WTC11 (cell line): Measurements from ENCODE around the gene ARAP1. TPM values are rescaled to one million over a fixed set of nuclear protein-coding genes. Genes with fewer than 3 reads are reported as not detected.

Experiments used
- ATAC-seq: fragments of 200-7000 bp; cut with Tn5 transposase; 2 replicates; pipeline ENCODE4 v1.10.0; 2021; ENCODE audit warnings: mild to moderate bottlenecking, moderate library complexity
- CTCF ChIA-PET: fragments of 300-600 bp; sonication (Branson Sonifier 250); formaldehyde crosslinking; loops from one replicate; lab custom pipeline; 2021; ENCODE audit warnings: antibody characterized with exemption; lab: Charles Lee
- POLR2A ChIA-PET: fragments of 350-600 bp; sonication (Branson Sonifier 250); formaldehyde crosslinking; loops from one replicate; lab custom pipeline; 2021; ENCODE audit warnings: antibody characterized with exemption; lab: Charles Lee
- DNase-seq: peaks from one replicate; pipeline ENCODE4 v3.0.0; 2021; ENCODE audit warnings: low spot score
- H3K27ac Mint-ChIP-seq: 2 replicates; pipeline ENCODE4 v1.8.0; 2021; ENCODE audit warnings: mixed read lengths
- H3K27me3 Mint-ChIP-seq: 2 replicates; pipeline ENCODE4 v1.8.0; 2021; ENCODE audit warnings: low read depth, mild to moderate bottlenecking, moderate library complexity, mixed read lengths
- H3K36me3 Mint-ChIP-seq: 2 replicates; pipeline ENCODE4 v1.8.0; 2021; ENCODE audit warnings: mixed read lengths
- H3K4me1 Mint-ChIP-seq: 2 replicates; pipeline ENCODE4 v1.8.0; 2022; ENCODE audit warnings: mixed read lengths
- H3K4me3 Mint-ChIP-seq: 2 replicates; pipeline ENCODE4 v1.8.0; 2021; ENCODE audit warnings: mild to moderate bottlenecking, moderate library complexity, mixed read lengths
- H3K9me3 Mint-ChIP-seq: 2 replicates; pipeline ENCODE4 v1.8.0; 2021; ENCODE audit warnings: mixed read lengths
- ETV6 ChIP-seq: sonication (generic); formaldehyde crosslinking; IDR thresholded peaks from 2 replicates; pipeline ENCODE4 v1.8.1; 2022; ENCODE audit warnings: mild to moderate bottlenecking, missing genetic modification reagents
- GRHL2 ChIP-seq: fragments of 250-450 bp; sonication (Bioruptor Pico); IDR thresholded peaks from 2 replicates; pipeline ENCODE4 v1.8.0; 2022; ENCODE audit warnings: mild to moderate bottlenecking, moderate library complexity; ENCODE audit not compliant: insufficient replicate concordance, severe bottlenecking
- JAZF1 ChIP-seq: fragments of 250-450 bp; sonication (Bioruptor Pico); IDR thresholded peaks from 2 replicates; pipeline ENCODE4 v1.9.0; 2021; ENCODE audit warnings: moderate library complexity, mild to moderate bottlenecking, inconsistent platforms
- JUN ChIP-seq: sonication (generic); formaldehyde crosslinking; IDR thresholded peaks from 2 replicates; pipeline ENCODE4 v1.8.0; 2023; ENCODE audit warnings: mild to moderate bottlenecking, missing genetic modification reagents
- RORB ChIP-seq: fragments of 250-450 bp; sonication (Bioruptor Pico); IDR thresholded peaks from 2 replicates; pipeline ENCODE4 v1.9.0; 2021; ENCODE audit warnings: mild to moderate bottlenecking
- TEAD1 ChIP-seq: sonication (generic); formaldehyde crosslinking; IDR thresholded peaks from 2 replicates; pipeline ENCODE4 v1.8.0; 2022; ENCODE audit warnings: mild to moderate bottlenecking, missing genetic modification reagents
- TP53 ChIP-seq: sonication (generic); formaldehyde crosslinking; IDR thresholded peaks from 2 replicates; pipeline ENCODE4 v1.8.1; 2023; ENCODE audit warnings: mild to moderate bottlenecking, missing genetic modification reagents
- ZNF138 ChIP-seq: sonication (generic); formaldehyde crosslinking; conservative IDR thresholded peaks from 2 replicates; pipeline ENCODE4 v1.8.1; 2022; ENCODE audit warnings: mild to moderate bottlenecking, moderate library complexity, missing genetic modification reagents
- ZNF416 ChIP-seq: fragments of 250-450 bp; sonication (Bioruptor Pico); IDR thresholded peaks from 2 replicates; pipeline ENCODE4 v1.9.0; 2021; ENCODE audit warnings: mild to moderate bottlenecking, inconsistent platforms
- total RNA-seq: library from RNA; stranded (reverse); gene quantifications from 3 replicates; pipeline ENCODE4 v1.2.3, GENCODE V29; 2021
- TF ChIP-seq, protein P1 (sequence below): sonication (generic); formaldehyde crosslinking; IDR thresholded peaks from 2 replicates; pipeline ENCODE4 v1.8.1; 2022; ENCODE audit warnings: missing genetic modification reagents, borderline replicate concordance
- TF ChIP-seq, protein P2 (sequence below): sonication (generic); formaldehyde crosslinking; IDR thresholded peaks from 2 replicates; pipeline ENCODE4 v1.8.0; 2022; ENCODE audit warnings: mild to moderate bottlenecking, missing genetic modification reagents
- TF ChIP-seq, protein P3 (sequence below): sonication (generic); formaldehyde crosslinking; IDR thresholded peaks from 2 replicates; pipeline ENCODE4 v1.8.1; 2023; ENCODE audit warnings: mild to moderate bottlenecking, missing genetic modification reagents
- TF ChIP-seq, protein P4 (sequence below): sonication (generic); formaldehyde crosslinking; IDR thresholded peaks from 2 replicates; pipeline ENCODE4 v1.8.0; 2022; ENCODE audit warnings: mild to moderate bottlenecking, missing genetic modification reagents
- TF ChIP-seq, protein P5 (sequence below): sonication (generic); formaldehyde crosslinking; IDR thresholded peaks from 2 replicates; pipeline ENCODE4 v1.8.0; 2023; ENCODE audit warnings: missing genetic modification reagents, mild to moderate bottlenecking, borderline replicate concordance
- TF ChIP-seq, protein P6 (sequence below): fragments of 250-450 bp; sonication (Bioruptor Pico); conservative IDR thresholded peaks from 2 replicates; pipeline ENCODE4 v1.9.0; 2021; ENCODE audit warnings: mild to moderate bottlenecking

The ARAP1 gene
- total RNA-seq, 1 experiment from 2014 or later: 98.8 TPM

DNA sequence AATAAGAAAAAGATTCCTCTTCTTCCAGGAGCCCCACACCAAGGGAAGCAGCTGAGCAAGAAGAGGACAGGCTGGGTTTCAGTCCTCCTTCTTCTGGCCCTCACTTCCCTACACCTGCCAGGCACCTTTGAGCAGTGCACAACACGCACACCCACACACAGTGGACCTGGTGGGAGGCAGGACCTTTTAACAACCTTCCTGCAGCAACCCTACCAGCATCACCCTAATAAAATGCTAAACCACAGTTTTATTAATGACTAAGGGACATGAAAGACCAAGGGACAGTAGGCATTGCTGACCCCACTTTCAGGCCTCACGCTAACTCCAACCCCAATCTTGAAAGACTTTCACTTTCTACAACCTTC, 12.2 kb downstream of the ARAP1 start:
- H3K27ac Mint-ChIP-seq: peak overlapping the region; percentile 70
- H3K4me1 Mint-ChIP-seq: peaks cover 69% of the 10 kb centered on the region

DNA sequence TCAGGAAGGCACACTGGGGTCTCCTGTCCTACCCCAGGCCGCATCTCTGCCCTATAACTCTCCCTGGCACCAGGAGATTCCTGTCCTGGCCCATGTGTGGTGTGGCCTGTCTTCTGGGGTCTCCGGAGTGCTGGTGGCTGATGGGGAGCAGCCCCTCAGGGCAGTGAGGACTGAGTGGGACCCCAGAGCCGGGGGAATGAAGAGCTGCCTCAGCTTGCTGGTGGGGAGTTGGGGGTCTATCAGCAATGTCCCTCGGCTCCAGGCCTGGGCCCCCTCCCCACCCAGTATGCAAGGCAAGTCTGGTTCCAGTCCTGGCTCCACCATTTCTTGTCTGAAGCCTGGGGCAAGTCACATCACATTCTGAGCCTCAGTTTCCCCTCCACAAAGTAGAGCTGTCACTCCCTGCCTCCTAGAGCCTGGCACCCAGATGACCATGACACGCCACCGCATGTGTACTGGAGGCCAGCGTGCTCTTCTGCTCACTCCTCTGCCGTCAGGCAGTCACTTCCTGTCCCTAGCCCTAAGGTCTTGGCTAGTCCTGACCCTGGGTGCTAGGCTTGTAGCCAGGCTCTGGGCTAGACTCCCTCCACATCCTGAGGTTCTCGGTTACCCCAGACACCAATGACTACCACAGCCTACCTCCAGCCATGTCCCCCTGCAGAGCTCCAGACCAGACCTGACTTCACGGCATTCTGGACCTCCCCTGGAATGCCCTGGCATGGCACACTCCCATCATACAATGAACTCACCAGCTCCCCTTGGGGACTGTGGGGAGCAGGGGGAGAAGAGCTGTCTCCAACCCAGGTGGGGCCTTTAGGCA, 12.8 kb downstream of the ARAP1 start:
- Mint-ChIP-seq H3K4me1 (peaks cover 68% of the 10 kb centered on the region), H3K4me3 (no peak overlapping the region), H3K9me3 (no peaks in the 10 kb centered on the region), H3K36me3 (no peaks in the 10 kb centered on the region; the same call in 1 of the 2 replicates), H3K27ac (peak overlapping the region; percentile 70), H3K27me3 (no peaks in the 10 kb centered on the region)
- no peak for ATAC-seq
- no peak for TF ChIP-seq TEAD1 (CRISPR knock-in tag)
- no peak for TF ChIP-seq RORB (CRISPR knock-in tag)
- TF ChIP-seq, protein P1, sequence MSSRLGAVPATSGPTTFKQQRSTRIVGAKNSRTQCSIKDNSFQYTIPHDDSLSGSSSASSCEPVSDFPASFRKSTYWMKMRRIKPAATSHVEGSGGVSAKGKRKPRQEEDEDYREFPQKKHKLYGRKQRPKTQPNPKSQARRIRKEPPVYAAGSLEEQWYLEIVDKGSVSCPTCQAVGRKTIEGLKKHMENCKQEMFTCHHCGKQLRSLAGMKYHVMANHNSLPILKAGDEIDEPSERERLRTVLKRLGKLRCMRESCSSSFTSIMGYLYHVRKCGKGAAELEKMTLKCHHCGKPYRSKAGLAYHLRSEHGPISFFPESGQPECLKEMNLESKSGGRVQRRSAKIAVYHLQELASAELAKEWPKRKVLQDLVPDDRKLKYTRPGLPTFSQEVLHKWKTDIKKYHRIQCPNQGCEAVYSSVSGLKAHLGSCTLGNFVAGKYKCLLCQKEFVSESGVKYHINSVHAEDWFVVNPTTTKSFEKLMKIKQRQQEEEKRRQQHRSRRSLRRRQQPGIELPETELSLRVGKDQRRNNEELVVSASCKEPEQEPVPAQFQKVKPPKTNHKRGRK (CRISPR knock-in tag): no peak
- CTCF ChIA-PET: interaction anchor here (1.4 to 3.8 kb wide), 2 partner anchors 14 to 612 kb away, joined by 3 to 19 read pairs; no protein-coding TSS in a partner anchor
- no peak for DNase-seq
- POLR2A ChIA-PET: interaction anchor here (0.6 kb wide), 1 partner anchor 453 kb away, joined by 4 read pairs; no protein-coding TSS in a partner anchor

More for the DNA sequence above, 12.2 kb downstream of the ARAP1 start:
- no peaks in the 10 kb centered on the region for H3K9me3 Mint-ChIP-seq
- H3K27me3 Mint-ChIP-seq: no peaks in the 10 kb centered on the region
- no peaks in the 10 kb centered on the region; the same call in 1 of the 2 replicates for H3K36me3 Mint-ChIP-seq
- ChIA-PET POLR2A (interaction anchor here (0.6 kb wide), 1 partner anchor 452 kb away, joined by 4 read pairs; no protein-coding TSS in a partner anchor), CTCF (no interaction called here)
- DNase-seq: no peak
- TF ChIP-seq, protein P2, sequence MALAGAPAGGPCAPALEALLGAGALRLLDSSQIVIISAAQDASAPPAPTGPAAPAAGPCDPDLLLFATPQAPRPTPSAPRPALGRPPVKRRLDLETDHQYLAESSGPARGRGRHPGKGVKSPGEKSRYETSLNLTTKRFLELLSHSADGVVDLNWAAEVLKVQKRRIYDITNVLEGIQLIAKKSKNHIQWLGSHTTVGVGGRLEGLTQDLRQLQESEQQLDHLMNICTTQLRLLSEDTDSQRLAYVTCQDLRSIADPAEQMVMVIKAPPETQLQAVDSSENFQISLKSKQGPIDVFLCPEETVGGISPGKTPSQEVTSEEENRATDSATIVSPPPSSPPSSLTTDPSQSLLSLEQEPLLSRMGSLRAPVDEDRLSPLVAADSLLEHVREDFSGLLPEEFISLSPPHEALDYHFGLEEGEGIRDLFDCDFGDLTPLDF: no peak
- TF ChIP-seq ETV6: no peak
- TF ChIP-seq JUN: no peak
- no peak for ATAC-seq
- H3K4me3 Mint-ChIP-seq: no peak overlapping the region

DNA sequence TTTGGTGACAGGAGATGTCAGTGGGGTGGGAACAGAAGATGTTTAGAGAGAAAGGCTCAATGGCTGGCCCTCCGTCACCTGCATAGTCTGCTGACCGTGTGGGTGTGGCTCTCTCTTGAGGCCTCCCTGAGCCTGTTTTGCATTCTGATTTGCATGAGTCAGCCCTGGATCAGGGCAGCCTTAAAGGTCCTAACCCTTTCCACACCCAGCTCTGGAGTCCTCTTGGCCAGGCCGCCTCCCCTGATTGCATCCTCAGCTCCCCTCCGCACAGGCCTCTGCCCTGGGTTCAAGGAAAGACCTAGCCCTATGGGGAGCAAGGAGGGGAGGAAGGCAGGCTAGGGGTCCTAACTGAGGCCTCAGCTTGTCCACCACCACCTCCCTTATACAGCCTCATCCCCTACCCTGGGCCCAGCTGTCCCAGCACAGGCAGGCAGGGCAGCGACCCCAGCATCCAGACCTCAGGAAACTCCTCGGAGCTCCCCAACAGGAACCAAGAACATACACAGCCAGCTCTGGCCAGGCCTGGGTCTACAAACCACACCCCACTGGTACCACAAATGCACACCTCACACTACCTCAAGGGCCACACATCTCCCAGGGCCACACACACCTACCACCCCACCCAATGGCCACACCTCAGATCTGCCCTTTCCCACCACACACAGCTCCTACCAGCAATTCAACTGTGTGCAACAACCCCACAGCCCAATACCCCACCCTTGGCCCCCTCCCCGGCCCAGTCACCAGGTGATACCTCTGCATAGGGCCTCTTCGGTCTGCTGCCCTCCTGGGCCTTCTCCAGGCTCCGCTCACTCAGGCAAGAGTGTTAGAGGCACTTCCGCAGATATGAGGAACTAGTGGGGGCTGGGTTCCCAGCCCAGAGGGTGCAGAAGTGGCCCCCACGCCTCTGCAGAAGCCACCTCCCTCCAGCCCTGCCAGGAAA, 13.7 kb downstream of the ARAP1 start:
- Mint-ChIP-seq H3K36me3 (no peaks in the 10 kb centered on the region), H3K4me1 (peaks cover 59% of the 10 kb centered on the region), H3K4me3 (no peak overlapping the region), H3K27ac (peak overlapping the region; percentile 22; the same call in 1 of the 2 replicates), H3K9me3 (no peaks in the 10 kb centered on the region), H3K27me3 (no peaks in the 10 kb centered on the region)
- ChIA-PET POLR2A (interaction anchor here (0.6 kb wide), 1 partner anchor 60 kb away, joined by 3 read pairs; no protein-coding TSS in a partner anchor), CTCF (interaction anchor here (1.0 to 3.8 kb wide), 3 partner anchors 13 to 613 kb away, joined by 3 to 19 read pairs (median 4); no protein-coding TSS in a partner anchor)
- DNase-seq (no peak), ATAC-seq (peak; percentile 3; the same call in 1 of the 2 replicates)
- no peak for TF ChIP-seq GRHL2 (CRISPR knock-in tag)
- TF ChIP-seq, protein P3, sequence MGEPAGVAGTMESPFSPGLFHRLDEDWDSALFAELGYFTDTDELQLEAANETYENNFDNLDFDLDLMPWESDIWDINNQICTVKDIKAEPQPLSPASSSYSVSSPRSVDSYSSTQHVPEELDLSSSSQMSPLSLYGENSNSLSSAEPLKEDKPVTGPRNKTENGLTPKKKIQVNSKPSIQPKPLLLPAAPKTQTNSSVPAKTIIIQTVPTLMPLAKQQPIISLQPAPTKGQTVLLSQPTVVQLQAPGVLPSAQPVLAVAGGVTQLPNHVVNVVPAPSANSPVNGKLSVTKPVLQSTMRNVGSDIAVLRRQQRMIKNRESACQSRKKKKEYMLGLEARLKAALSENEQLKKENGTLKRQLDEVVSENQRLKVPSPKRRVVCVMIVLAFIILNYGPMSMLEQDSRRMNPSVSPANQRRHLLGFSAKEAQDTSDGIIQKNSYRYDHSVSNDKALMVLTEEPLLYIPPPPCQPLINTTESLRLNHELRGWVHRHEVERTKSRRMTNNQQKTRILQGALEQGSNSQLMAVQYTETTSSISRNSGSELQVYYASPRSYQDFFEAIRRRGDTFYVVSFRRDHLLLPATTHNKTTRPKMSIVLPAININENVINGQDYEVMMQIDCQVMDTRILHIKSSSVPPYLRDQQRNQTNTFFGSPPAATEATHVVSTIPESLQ (CRISPR knock-in tag): no peak
- TF ChIP-seq JAZF1: no peak
- TF ChIP-seq, protein P4, sequence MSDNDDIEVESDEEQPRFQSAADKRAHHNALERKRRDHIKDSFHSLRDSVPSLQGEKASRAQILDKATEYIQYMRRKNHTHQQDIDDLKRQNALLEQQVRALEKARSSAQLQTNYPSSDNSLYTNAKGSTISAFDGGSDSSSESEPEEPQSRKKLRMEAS (CRISPR knock-in tag): no peak
- no peak for TF ChIP-seq ZNF138 (CRISPR knock-in tag)
- TF ChIP-seq TEAD1 (CRISPR knock-in tag): no peak
- TF ChIP-seq, protein P5, sequence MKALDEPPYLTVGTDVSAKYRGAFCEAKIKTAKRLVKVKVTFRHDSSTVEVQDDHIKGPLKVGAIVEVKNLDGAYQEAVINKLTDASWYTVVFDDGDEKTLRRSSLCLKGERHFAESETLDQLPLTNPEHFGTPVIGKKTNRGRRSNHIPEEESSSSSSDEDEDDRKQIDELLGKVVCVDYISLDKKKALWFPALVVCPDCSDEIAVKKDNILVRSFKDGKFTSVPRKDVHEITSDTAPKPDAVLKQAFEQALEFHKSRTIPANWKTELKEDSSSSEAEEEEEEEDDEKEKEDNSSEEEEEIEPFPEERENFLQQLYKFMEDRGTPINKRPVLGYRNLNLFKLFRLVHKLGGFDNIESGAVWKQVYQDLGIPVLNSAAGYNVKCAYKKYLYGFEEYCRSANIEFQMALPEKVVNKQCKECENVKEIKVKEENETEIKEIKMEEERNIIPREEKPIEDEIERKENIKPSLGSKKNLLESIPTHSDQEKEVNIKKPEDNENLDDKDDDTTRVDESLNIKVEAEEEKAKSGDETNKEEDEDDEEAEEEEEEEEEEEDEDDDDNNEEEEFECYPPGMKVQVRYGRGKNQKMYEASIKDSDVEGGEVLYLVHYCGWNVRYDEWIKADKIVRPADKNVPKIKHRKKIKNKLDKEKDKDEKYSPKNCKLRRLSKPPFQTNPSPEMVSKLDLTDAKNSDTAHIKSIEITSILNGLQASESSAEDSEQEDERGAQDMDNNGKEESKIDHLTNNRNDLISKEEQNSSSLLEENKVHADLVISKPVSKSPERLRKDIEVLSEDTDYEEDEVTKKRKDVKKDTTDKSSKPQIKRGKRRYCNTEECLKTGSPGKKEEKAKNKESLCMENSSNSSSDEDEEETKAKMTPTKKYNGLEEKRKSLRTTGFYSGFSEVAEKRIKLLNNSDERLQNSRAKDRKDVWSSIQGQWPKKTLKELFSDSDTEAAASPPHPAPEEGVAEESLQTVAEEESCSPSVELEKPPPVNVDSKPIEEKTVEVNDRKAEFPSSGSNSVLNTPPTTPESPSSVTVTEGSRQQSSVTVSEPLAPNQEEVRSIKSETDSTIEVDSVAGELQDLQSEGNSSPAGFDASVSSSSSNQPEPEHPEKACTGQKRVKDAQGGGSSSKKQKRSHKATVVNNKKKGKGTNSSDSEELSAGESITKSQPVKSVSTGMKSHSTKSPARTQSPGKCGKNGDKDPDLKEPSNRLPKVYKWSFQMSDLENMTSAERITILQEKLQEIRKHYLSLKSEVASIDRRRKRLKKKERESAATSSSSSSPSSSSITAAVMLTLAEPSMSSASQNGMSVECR (CRISPR knock-in tag): no peak
- TF ChIP-seq TP53 (CRISPR knock-in tag): no peak
- no peak for TF ChIP-seq ZNF416 (CRISPR knock-in tag)
- TF ChIP-seq, protein P6, sequence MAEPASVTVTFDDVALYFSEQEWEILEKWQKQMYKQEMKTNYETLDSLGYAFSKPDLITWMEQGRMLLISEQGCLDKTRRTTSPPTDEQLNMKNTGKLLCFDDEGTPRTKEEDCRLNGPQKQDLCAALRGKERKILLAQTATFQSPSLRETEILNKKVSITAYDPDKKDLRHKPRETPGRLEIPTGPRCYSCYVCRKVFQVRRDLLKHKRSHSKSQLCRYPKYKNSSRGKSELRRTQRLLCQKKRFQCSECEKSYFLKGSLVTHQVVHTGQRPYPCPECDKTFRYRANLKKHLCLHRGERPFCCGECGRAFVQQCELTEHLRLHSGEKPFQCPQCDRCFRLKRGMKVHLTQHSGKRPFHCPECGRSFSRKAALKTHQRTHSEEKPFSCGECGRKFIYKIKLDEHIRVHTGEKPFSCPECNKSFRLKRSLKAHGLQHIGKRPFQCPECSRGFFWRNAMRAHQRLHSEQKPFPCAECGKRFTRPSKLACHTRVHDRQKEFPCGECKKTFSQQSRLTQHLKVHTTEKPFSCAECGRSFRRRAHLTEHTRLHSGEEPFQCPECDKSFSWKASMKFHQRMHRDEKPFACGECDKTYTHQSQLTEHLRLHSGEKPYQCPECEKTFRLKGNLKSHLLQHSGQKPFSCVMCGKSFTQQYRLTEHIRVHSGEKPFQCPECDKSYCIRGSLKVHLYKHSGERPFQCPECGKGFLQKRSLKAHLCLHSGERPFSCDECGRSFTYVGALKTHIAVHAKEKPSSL: no peak
